Measurements from ENCODE around the gene CA6. TPM values are rescaled to one million over a fixed set of nuclear protein-coding genes. Genes with fewer than 3 reads are reported as not detected.
"Not testable (repeated sequence)": the region's sequence is repeated elsewhere in the genome, so short reads cannot be mapped to it uniquely, and the experiment has no call there.

The CA6 gene
- not detected for total RNA-seq
- polyA plus RNA-seq (2013, experiment 1 of 2): not detected
- not detected for polyA plus RNA-seq (2013, experiment 2 of 2)
- long read RNA-seq, experiment 1: 0 reads
- long read RNA-seq, experiment 2: 0 reads
- long read RNA-seq, experiment 3: 0 reads
- long read RNA-seq, experiment 4: 0 reads

DNA sequence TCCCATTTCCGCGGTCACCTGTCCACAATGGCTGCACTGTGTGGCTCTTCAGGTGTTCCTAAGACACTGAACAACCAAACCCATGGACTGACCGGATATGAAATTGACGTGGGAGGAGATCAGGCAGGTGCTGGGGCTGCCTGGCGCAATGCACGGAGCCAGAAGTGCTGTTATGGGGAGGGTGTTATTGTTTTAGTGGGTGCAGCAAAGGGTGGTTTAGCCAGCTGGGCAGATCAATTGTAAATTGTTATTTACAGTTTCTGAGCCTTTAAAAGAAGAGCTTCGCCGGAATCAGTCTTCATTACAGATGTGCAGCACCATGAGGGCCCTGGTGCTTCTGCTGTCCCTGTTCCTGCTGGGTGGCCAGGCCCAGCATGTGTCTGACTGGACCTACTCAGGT, at the start of gene CA6:
Gene CA6, plus strand, starts transcription at position 301 of the 400 bp plus-strand sequence. Its CDS starts 19 bp downstream, at position 320.
- Histone ChIP-seq H3K4me3 (ENCODE audit: low read length) (no peak within 1 kb of the TSS), H3K4me1 (ENCODE audit: control insufficient read depth, insufficient read depth, low read length) (peaks cover 12% of the 10 kb centered on the region), H3K27ac (ENCODE audit: low read depth, low read length) (peak within 1 kb of the TSS; percentile 12), H3K9ac (ENCODE audit: extremely low read depth, low read length, poor library complexity, severe bottlenecking) (no peak within 1 kb of the TSS), H3K9me3 (ENCODE audit: control insufficient read depth, low read length) (no peaks in the 10 kb centered on the region), H3K36me3 (ENCODE audit: control insufficient read depth, insufficient read depth, low read length) (no peaks in the 10 kb centered on the region), H3K27me3 (ENCODE audit: control insufficient read depth, insufficient read depth, low read length, poor library complexity, severe bottlenecking) (no peaks in the 10 kb centered on the region)
- H3K4me1 Mint-ChIP-seq: peaks cover 15% of the 10 kb centered on the region
- DNase-seq: no peak
- no peak within 1 kb of the TSS for H3K4me3 Mint-ChIP-seq
- no peaks in the 10 kb centered on the region for H3K36me3 Mint-ChIP-seq (ENCODE audit: low read depth)
- peak within 1 kb of the TSS; percentile 7 for H3K27ac Mint-ChIP-seq
- WGBS, 2 experiments (ENCODE audit: insufficient coverage in 1 of 2, insufficient read length in 1 of 2): 95 to 96% methylated on average over 8 of the region's 8 CpGs
- TF ChIP-seq, protein P1, sequence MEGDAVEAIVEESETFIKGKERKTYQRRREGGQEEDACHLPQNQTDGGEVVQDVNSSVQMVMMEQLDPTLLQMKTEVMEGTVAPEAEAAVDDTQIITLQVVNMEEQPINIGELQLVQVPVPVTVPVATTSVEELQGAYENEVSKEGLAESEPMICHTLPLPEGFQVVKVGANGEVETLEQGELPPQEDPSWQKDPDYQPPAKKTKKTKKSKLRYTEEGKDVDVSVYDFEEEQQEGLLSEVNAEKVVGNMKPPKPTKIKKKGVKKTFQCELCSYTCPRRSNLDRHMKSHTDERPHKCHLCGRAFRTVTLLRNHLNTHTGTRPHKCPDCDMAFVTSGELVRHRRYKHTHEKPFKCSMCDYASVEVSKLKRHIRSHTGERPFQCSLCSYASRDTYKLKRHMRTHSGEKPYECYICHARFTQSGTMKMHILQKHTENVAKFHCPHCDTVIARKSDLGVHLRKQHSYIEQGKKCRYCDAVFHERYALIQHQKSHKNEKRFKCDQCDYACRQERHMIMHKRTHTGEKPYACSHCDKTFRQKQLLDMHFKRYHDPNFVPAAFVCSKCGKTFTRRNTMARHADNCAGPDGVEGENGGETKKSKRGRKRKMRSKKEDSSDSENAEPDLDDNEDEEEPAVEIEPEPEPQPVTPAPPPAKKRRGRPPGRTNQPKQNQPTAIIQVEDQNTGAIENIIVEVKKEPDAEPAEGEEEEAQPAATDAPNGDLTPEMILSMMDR (conservative IDR thresholded peaks at IDR 0.05): no peak
- peaks cover 1% of the 10 kb centered on the region for H3K9me3 Mint-ChIP-seq
- H3K27me3 Mint-ChIP-seq (ENCODE audit: insufficient read depth): no peaks in the 10 kb centered on the region

DNA sequence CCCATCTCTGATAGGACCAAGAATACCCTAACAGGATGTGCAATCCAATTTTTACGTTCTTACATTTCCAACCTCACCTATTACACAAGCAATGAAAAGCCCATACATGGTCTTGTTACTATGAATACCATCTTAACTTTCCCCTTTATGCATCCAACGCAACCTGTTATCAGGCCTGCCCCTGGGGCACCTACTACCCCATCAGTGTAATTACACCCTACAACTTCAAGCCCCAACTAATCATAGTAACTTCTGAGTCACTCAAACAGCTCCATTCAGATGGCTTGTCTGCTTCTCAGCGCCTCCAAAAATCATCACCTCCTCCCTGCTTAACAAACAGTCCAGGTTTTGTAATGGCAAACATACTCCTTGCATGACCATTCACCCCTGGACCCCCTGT, 48.9 kb upstream of the CA6 start:
- 75 to 88% methylated on average over 2 to 3 of the region's 3 CpGs for WGBS, 2 experiments (ENCODE audit: insufficient coverage in 1 of 2, insufficient read length in 1 of 2)
- peaks cover 14% of the 10 kb centered on the region for H3K9me3 Mint-ChIP-seq

DNA sequence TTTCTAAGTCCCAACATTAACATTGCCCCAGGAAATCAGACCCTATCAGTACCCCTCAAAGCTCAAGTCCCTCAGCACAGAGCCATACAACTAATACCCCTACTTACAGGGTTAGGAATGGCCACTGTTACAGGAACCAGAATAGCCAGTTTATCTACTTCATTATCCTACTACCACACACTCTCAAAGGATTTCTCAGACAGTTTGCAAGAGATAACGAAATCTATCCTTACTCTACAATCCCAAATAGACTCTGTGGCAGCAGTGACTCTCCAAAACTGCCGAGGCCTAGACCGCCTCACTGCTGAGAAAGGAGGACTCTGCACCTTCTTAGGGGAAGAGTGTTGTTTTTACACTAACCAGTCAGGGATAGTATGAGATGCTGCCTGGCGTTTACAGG, 48.2 kb upstream of the CA6 start:
- WGBS, 2 experiments (ENCODE audit: insufficient coverage in 1 of 2, insufficient read length in 1 of 2): 84% methylated on average over 4 of the region's 4 CpGs; no CpG with 5 or more reads in 1 of the 2 experiments
- H3K36me3 Mint-ChIP-seq (ENCODE audit: low read depth); H3K27ac ChIP-seq (ENCODE audit: low read depth, low read length); H3K36me3 ChIP-seq (ENCODE audit: control insufficient read depth, insufficient read depth, low read length); H3K9me3 ChIP-seq (ENCODE audit: control insufficient read depth, low read length); H3K4me3 Mint-ChIP-seq; H3K27me3 ChIP-seq (ENCODE audit: control insufficient read depth, insufficient read depth, low read length, poor library complexity, severe bottlenecking); H3K4me3 ChIP-seq (ENCODE audit: low read length); DNase-seq; H3K4me1 Mint-ChIP-seq; H3K27ac Mint-ChIP-seq; H3K9ac ChIP-seq (ENCODE audit: extremely low read depth, low read length, poor library complexity, severe bottlenecking); H3K27me3 Mint-ChIP-seq (ENCODE audit: insufficient read depth); H3K4me1 ChIP-seq (ENCODE audit: control insufficient read depth, insufficient read depth, low read length): not testable (repeated sequence)
- H3K9me3 Mint-ChIP-seq: peaks cover 14% of the 10 kb centered on the region

More for the DNA sequence above, 48.9 kb upstream of the CA6 start:
- H3K9me3 ChIP-seq (ENCODE audit: control insufficient read depth, low read length); H3K36me3 Mint-ChIP-seq (ENCODE audit: low read depth); H3K4me3 Mint-ChIP-seq; H3K36me3 ChIP-seq (ENCODE audit: control insufficient read depth, insufficient read depth, low read length); H3K4me1 ChIP-seq (ENCODE audit: control insufficient read depth, insufficient read depth, low read length); H3K9ac ChIP-seq (ENCODE audit: extremely low read depth, low read length, poor library complexity, severe bottlenecking); DNase-seq; H3K27ac Mint-ChIP-seq; H3K4me3 ChIP-seq (ENCODE audit: low read length); H3K4me1 Mint-ChIP-seq; H3K27me3 ChIP-seq (ENCODE audit: control insufficient read depth, insufficient read depth, low read length, poor library complexity, severe bottlenecking); H3K27me3 Mint-ChIP-seq (ENCODE audit: insufficient read depth); H3K27ac ChIP-seq (ENCODE audit: low read depth, low read length): not testable (repeated sequence)

DNA sequence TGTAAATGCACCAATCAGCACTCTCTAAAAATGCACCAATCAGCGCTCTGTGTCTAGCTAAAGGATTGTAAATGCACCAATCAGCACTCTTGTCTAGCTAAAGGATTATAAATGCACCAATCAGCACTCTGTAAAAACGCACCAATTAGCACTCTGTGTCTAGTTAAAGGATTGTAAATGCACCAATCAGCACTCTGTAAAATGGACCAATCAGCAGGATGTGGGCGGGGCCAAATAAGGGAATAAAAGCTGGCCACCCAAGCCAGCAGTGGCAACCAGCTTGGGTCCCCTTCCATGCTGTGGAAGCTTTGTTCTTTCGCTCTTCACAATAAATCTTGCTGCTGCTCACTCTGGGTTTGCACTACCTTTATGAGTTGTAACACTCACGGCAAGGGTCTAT, 47.2 kb upstream of the CA6 start:
- not testable (repeated sequence) for DNase-seq; H3K4me1 Mint-ChIP-seq; H3K9me3 ChIP-seq (ENCODE audit: control insufficient read depth, low read length); H3K4me3 ChIP-seq (ENCODE audit: low read length); H3K4me1 ChIP-seq (ENCODE audit: control insufficient read depth, insufficient read depth, low read length); H3K27ac Mint-ChIP-seq; H3K27ac ChIP-seq (ENCODE audit: low read depth, low read length); H3K4me3 Mint-ChIP-seq; H3K27me3 Mint-ChIP-seq (ENCODE audit: insufficient read depth); H3K36me3 ChIP-seq (ENCODE audit: control insufficient read depth, insufficient read depth, low read length); H3K9ac ChIP-seq (ENCODE audit: extremely low read depth, low read length, poor library complexity, severe bottlenecking); H3K27me3 ChIP-seq (ENCODE audit: control insufficient read depth, insufficient read depth, low read length, poor library complexity, severe bottlenecking); H3K36me3 Mint-ChIP-seq (ENCODE audit: low read depth)
- H3K9me3 Mint-ChIP-seq: peaks cover 14% of the 10 kb centered on the region
- 92 to 96% methylated on average over 5 of the region's 5 CpGs for WGBS, 2 experiments (ENCODE audit: insufficient coverage in 1 of 2, insufficient read length in 1 of 2)

Data from endodermal cell (in vitro differentiated cells).